Right lobe of liver (tissue), 6 donors: ENCODE results near the gene COL23A1. TPM values are rescaled to one million over a fixed set of nuclear protein-coding genes. Genes with fewer than 3 reads are reported as not detected.

Experiments used
- ATAC-seq, 4 donors: fragments of 200-7000 bp; cut with Tn5 transposase; one replicate each; pipeline ENCODE4 v1.9.1; 2020; ENCODE audit warnings: mild to moderate bottlenecking in 4 of 4, moderate library complexity in 4 of 4
- DNase-seq, 3 donors: peaks; one replicate each; pipeline ENCODE4 v3.0.0-alpha.2; 2020
- H3K27ac ChIP-seq, 3 donors: fragments of 200-600 bp; one replicate each; pipeline ENCODE4 v1.8.0; 2022
- H3K27me3 ChIP-seq, 2 donors: fragments of 200-600 bp; one replicate each; pipeline ENCODE4 v1.8.0; 2022
- H3K36me3 ChIP-seq, 4 donors: fragments of 200-600 bp; sonication (generic) in 1 of 4; one replicate each; pipeline versions ENCODE4 v1.5.1 to v1.8.0; 2017 to 2022; ENCODE audit warnings: control low read depth in 1 of 4
- H3K4me1 ChIP-seq, 4 donors: fragments of 200-600 bp; sonication (generic) in 1 of 4; one replicate each; pipeline versions ENCODE4 v1.5.1 to v1.8.0; 2017 to 2022; ENCODE audit warnings: control low read depth in 1 of 4
- H3K4me3 ChIP-seq, 3 donors: fragments of 200-600 bp; one replicate each; pipeline ENCODE4 v1.8.0; 2022
- H3K9me3 ChIP-seq, 4 donors: fragments of 200-600 bp; sonication (generic) in 1 of 4; one replicate each; pipeline versions ENCODE4 v1.5.1 to v1.8.0; 2017 to 2022; ENCODE audit warnings: control low read depth in 1 of 4
- CTCF ChIP-seq, 4 donors: fragments of 200-600 bp in 3 of 4; fragments of 450-650 bp in 1 of 4; IDR thresholded peaks; one replicate each; pipeline versions ENCODE4 v1.5.1 to v1.8.0; 2016 to 2022; ENCODE audit warnings: antibody characterized with exemption in 4 of 4, mild to moderate bottlenecking in 2 of 4
- POLR2A ChIP-seq: fragments of 450-650 bp; IDR thresholded peaks from one replicate; pipeline ENCODE4 v1.6.1; 2017; ENCODE audit warnings: antibody characterized with exemption, mild to moderate bottlenecking
- WGBS: methylation state at CpG from one replicate; pipeline ENCODE4 v1.1.6; 2018; ENCODE audit warnings: low coverage, low lambda C conversion rate; ENCODE audit not compliant: insufficient coverage; ENCODE audit errors: missing lambda C conversion rate; 5-methylcytosine and 5-hydroxymethylcytosine counted together
- intact Hi-C, 2 donors: fragments of 100-400 bp; cut with DNase I; formaldehyde crosslinking; loops; one replicate each; pipeline versions ENCODE4 v1.11.2 to v1.14.1; 2022
- total RNA-seq, 6 experiments: library from RNA; depleted of rRNA in 2 of 6; stranded (reverse); fragments of >200 nt in 2 of 6; fragmentation: NEBNext Ultra II Directional in 3 of 6; extraction: Animal tissue kit (Norgen Biotek cat#: 25700) in 3 of 6; gene quantifications; one replicate each; pipeline versions ENCODE4 v1.1.0 to v1.2.4, GENCODE V29; 2016 to 2023
- donor health status: DM: no; HTN: yes; CAD: no.
- donor health status: DM: no; HTN: no; CAD: no.
- donor health status: DM: no; HTN: no; CAD: no.
- donor health status: DM: no; HTN: yes; CAD: no.
- donor health status: DM: no; HTN: yes; CAD: no.

COL23A1 gene
- total RNA-seq, 6 experiments from 2014 or later, result 0.25 to 1.2 (median 0.50) TPM

- H3K27me3 ChIP-seq, result no peaks in the 10 kb centered on the region
- no peak overlapping the region for H3K4me3 ChIP-seq
- WGBS, result 90% methylated on average over 10 of the region's 16 CpGs
- no peak for ATAC-seq
- TF ChIP-seq CTCF (IDR thresholded peaks at IDR 0.05) (no peak), POLR2A (no peak)
- no peaks in the 10 kb centered on the region for H3K9me3 ChIP-seq
- no peak for DNase-seq
- H3K27ac ChIP-seq, result no peak overlapping the region
- intact Hi-C loops, result no loop called here
- no peaks in the 10 kb centered on the region for H3K36me3 ChIP-seq
- H3K4me1 ChIP-seq, result peaks cover 0 to 6% (median 0%) of the 10 kb centered on the region in 4 donors
Observed at GRCh38 chr5:178431063-178431781, 159.0 kb downstream of the COL23A1 start.

DNA sequence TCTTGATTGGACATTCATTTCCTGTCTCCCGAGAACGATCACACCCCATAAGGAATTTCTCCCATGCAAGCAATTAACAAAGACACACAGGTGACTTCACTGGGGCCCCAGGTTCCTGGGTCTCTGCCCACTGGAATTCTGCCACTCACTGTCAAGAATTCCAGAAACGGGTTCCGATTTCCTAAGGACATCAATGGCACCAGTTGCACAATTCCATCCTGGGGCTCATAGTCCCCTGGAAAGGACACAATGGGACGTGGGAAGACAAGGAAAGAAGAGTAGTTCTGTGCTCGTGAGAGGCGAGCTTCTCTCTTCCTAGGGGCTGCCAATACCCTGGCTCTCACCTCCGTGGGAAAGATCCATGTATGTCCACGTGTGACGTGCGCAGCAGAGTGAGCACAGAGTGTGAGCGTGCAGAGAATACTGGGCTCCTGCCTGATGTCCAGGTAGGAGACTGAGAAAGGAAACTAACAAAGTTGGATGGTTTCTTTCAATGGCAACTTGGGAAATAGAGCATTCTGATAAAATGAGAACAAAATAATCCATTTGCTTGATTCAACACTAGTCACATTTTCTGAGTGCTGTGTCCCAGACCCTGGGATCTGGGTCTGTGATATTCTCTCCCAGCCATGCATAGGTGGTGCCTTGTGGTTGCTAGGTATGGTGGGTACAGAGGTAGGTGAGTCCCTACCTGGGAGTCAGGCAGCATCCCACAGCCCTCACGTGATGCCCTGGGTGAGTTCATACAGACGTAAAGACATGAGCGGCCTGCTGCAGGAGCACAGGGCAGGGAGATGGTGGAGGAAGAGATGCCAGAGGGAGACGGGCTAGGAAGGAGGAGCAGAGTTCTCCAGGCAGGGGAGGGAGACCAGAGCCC, 159.8 kb downstream of the COL23A1 start:
- peak in 3 of 4 donors; percentile 8 to 18 (median 17) for ATAC-seq
- TF ChIP-seq CTCF (IDR thresholded peaks at IDR 0.05) (no peak), POLR2A (no peak)
- intact Hi-C loops, result no loop called here
- Histone ChIP-seq H3K27me3 (no peaks in the 10 kb centered on the region), H3K9me3 (no peaks in the 10 kb centered on the region), H3K36me3 (no peaks in the 10 kb centered on the region), H3K4me3 (no peak overlapping the region), H3K27ac (no peak overlapping the region), H3K4me1 (peaks cover 0 to 6% (median 0%) of the 10 kb centered on the region in 4 donors)
- 48% methylated on average over 9 of the region's 16 CpGs for WGBS
- DNase-seq, result no peak

DNA sequence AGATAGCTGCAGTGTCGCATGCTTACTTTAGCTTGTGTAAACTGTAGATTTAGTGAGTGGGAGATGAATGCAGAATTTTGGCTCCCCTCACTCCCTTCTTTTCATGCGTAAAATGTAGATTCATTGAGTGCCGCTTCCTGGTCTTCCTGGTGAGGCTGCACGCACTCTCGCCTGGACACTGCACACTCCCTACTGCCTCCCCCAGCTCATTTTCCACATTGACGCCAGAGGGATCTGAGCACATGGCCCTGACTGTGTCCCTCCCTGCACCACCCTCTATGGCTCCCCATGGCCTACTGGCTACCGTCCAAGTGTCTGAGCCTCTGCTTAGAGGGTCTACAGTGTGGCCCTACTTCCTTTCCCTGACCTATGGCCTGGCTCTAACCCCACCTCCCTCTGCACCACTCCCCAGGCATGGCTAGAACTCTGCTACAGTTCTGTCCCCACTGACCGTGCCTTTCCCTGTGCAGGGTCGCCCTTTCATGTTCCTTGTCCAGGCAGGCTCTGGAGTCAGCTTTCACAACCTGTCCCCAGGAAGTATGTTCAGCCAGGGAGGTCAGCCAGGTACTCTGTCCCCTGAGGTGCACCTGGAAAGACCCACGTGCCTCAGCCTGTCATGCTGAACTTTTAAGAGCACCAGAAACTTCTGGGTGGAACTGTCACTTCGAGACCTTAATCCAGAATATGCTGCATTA, 160.6 kb downstream of the COL23A1 start:
- Histone ChIP-seq H3K4me1 (peaks cover 0 to 6% (median 0%) of the 10 kb centered on the region in 4 donors), H3K4me3 (no peak overlapping the region), H3K27me3 (no peaks in the 10 kb centered on the region), H3K36me3 (no peaks in the 10 kb centered on the region), H3K9me3 (no peaks in the 10 kb centered on the region), H3K27ac (no peak overlapping the region)
- peak; percentile 41 to 66 (median 54) for ATAC-seq
- WGBS, result 63% methylated on average over 10 of the region's 11 CpGs
- DNase-seq, result peak in 1 of 3 donors; percentile 71
- TF ChIP-seq POLR2A, result no peak
- no peak for TF ChIP-seq CTCF (IDR thresholded peaks at IDR 0.05)
- intact Hi-C loops, result no loop called here

DNA sequence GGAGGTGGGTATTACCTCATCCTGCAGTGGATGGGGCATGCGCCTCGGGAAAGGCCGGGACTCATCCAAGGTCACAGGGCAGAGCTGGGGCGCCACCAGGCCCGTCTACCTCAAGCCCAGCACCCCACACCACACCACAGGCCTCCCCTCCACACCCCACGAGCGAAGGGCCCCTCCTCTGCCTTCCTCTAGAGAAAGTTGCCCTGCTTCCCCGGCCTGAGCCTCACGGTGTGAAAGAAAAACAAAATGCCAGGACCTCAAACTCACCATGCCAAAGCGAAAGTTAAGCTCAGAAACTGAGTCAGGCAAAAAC, 161.1 kb downstream of the COL23A1 start:
- Histone ChIP-seq H3K9me3 (no peaks in the 10 kb centered on the region), H3K27ac (no peak overlapping the region), H3K4me3 (no peak overlapping the region), H3K36me3 (no peaks in the 10 kb centered on the region), H3K4me1 (peaks cover 0 to 6% (median 0%) of the 10 kb centered on the region in 4 donors), H3K27me3 (no peaks in the 10 kb centered on the region)
- DNase-seq (no peak), ATAC-seq (peak in 2 of 4 donors; percentile 22 to 32)
- intact Hi-C loops, result no loop called here
- no peak for TF ChIP-seq CTCF (IDR thresholded peaks at IDR 0.05)
- no peak for TF ChIP-seq POLR2A
- WGBS, result 67% methylated on average over 3 of the region's 10 CpGs
